Measurements from ENCODE around the gene PPIB.

DNA sequence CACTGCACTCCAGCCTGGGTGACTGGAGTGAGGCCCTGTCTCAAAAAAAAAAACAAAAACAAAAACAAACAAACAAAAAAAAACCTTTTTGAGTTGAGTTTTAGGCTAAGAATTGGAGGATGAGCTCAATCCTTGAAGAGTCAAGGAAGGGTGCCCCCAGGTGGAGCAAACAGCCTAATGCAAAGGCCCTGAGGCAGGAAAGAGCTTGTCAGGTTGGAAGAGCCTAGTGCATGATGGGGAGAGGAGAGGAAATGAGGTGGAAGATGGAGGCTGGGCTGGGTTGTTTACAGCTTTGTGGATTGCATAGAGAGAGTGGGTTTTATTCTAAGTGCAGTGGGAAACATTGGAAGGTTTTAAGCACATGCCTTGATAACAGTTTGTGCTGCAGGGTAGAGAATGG, 13.4 kb downstream of the PPIB start:
- TF ChIP-seq ZNF214 (tag by site-specific recombination; IDR thresholded peaks at IDR 0.05; ENCODE audit: borderline replicate concordance) (no peak), BCL11A (tag by site-specific recombination; IDR thresholded peaks at IDR 0.05; ENCODE audit: low read depth) (no peak), ZNF19 (tag by site-specific recombination; IDR thresholded peaks at IDR 0.05; ENCODE audit: low read depth) (no peak), MYNN (tag by site-specific recombination; IDR thresholded peaks at IDR 0.05; ENCODE audit: borderline replicate concordance) (no peak), SP3 (tag by site-specific recombination; IDR thresholded peaks at IDR 0.05) (no peak), ZNF121 (tag by site-specific recombination; IDR thresholded peaks at IDR 0.05) (no peak), GFI1B (tag by site-specific recombination; IDR thresholded peaks at IDR 0.05) (no peak), ZFHX2 (tag by site-specific recombination; conservative IDR thresholded peaks at IDR 0.05) (no peak), ZXDB (tag by site-specific recombination; IDR thresholded peaks at IDR 0.05) (no peak)
- TF ChIP-seq, protein P1, sequence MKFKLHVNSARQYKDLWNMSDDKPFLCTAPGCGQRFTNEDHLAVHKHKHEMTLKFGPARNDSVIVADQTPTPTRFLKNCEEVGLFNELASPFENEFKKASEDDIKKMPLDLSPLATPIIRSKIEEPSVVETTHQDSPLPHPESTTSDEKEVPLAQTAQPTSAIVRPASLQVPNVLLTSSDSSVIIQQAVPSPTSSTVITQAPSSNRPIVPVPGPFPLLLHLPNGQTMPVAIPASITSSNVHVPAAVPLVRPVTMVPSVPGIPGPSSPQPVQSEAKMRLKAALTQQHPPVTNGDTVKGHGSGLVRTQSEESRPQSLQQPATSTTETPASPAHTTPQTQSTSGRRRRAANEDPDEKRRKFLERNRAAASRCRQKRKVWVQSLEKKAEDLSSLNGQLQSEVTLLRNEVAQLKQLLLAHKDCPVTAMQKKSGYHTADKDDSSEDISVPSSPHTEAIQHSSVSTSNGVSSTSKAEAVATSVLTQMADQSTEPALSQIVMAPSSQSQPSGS (tag by site-specific recombination; IDR thresholded peaks at IDR 0.05; ENCODE audit: low read depth), result no peak
- TF ChIP-seq, protein P2, sequence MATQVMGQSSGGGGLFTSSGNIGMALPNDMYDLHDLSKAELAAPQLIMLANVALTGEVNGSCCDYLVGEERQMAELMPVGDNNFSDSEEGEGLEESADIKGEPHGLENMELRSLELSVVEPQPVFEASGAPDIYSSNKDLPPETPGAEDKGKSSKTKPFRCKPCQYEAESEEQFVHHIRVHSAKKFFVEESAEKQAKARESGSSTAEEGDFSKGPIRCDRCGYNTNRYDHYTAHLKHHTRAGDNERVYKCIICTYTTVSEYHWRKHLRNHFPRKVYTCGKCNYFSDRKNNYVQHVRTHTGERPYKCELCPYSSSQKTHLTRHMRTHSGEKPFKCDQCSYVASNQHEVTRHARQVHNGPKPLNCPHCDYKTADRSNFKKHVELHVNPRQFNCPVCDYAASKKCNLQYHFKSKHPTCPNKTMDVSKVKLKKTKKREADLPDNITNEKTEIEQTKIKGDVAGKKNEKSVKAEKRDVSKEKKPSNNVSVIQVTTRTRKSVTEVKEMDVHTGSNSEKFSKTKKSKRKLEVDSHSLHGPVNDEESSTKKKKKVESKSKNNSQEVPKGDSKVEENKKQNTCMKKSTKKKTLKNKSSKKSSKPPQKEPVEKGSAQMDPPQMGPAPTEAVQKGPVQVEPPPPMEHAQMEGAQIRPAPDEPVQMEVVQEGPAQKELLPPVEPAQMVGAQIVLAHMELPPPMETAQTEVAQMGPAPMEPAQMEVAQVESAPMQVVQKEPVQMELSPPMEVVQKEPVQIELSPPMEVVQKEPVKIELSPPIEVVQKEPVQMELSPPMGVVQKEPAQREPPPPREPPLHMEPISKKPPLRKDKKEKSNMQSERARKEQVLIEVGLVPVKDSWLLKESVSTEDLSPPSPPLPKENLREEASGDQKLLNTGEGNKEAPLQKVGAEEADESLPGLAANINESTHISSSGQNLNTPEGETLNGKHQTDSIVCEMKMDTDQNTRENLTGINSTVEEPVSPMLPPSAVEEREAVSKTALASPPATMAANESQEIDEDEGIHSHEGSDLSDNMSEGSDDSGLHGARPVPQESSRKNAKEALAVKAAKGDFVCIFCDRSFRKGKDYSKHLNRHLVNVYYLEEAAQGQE (tag by site-specific recombination; IDR thresholded peaks at IDR 0.05), result no peak
- TF ChIP-seq, protein P3, sequence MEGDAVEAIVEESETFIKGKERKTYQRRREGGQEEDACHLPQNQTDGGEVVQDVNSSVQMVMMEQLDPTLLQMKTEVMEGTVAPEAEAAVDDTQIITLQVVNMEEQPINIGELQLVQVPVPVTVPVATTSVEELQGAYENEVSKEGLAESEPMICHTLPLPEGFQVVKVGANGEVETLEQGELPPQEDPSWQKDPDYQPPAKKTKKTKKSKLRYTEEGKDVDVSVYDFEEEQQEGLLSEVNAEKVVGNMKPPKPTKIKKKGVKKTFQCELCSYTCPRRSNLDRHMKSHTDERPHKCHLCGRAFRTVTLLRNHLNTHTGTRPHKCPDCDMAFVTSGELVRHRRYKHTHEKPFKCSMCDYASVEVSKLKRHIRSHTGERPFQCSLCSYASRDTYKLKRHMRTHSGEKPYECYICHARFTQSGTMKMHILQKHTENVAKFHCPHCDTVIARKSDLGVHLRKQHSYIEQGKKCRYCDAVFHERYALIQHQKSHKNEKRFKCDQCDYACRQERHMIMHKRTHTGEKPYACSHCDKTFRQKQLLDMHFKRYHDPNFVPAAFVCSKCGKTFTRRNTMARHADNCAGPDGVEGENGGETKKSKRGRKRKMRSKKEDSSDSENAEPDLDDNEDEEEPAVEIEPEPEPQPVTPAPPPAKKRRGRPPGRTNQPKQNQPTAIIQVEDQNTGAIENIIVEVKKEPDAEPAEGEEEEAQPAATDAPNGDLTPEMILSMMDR (tag by site-specific recombination; IDR thresholded peaks at IDR 0.05), result peak; percentile 57; the same call in 1 of the 2 replicates
- TF ChIP-seq, protein P4, sequence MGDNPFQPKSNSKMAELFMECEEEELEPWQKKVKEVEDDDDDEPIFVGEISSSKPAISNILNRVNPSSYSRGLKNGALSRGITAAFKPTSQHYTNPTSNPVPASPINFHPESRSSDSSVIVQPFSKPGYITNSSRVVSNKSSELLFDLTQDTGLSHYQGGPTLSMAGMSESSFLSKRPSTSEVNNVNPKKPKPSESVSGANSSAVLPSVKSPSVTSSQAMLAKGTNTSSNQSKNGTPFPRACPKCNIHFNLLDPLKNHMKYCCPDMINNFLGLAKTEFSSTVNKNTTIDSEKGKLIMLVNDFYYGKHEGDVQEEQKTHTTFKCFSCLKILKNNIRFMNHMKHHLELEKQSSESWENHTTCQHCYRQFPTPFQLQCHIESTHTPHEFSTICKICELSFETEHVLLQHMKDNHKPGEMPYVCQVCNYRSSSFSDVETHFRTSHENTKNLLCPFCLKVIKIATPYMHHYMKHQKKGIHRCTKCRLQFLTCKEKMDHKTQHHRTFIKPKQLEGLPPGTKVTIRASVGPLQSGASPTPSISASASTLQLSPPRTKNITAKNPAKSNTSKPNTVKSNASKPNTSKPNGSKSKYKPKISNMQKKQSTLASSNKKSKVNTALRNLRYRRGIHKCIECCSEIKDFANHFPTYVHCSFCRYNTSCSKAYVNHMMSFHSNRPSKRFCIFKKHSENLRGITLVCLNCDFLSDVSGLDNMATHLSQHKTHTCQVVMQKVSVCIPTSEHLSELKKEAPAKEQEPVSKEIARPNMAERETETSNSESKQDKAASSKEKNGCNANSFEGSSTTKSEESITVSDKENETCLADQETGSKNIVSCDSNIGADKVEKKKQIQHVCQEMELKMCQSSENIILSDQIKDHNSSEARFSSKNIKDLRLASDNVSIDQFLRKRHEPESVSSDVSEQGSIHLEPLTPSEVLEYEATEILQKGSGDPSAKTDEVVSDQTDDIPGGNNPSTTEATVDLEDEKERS (tag by site-specific recombination; IDR thresholded peaks at IDR 0.05), result no peak
